Kidney glomerular epithelial cell (primary cell): Measurements from ENCODE around the gene FBRSL1.

Source experiments
- DNase-seq: peaks from one replicate; lab custom pipeline; 2025; lab: John Stamatoyannopoulos, UW

Gene FBRSL1

DNA sequence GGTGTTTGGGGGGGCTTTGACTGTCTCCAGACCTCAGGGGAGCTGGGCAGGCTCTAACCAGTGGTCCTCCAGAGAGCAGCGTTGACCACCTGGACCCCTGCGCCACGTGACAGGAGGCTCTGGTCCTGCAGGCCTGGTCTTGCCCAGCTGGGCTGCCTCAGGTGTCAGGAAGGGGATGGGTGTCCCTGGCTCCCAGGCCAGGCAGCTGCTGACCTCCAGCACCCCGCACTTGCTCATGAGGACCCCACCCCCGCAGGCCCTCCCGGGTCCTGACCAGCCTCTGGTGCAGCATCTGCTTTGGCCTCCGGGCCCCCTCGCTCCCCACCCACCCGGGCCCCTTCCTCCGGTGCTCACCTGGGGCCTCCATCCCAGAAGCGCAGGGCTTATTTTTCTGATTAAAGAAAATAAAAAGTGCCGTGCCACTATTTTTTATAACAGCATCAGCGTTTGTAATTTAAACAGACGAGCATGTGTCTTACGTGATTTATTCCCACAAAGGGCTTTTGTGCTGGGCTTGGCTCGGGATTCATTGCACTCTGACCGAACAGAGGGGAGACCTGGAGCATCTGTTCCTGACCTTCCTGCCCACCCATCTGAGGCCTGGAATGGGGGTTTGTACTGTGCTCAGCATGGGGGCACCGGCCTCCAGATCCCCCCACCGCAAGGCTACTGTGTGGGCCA, 21.7 kb downstream of the FBRSL1 start:
- DNase-seq = no peak

DNA sequence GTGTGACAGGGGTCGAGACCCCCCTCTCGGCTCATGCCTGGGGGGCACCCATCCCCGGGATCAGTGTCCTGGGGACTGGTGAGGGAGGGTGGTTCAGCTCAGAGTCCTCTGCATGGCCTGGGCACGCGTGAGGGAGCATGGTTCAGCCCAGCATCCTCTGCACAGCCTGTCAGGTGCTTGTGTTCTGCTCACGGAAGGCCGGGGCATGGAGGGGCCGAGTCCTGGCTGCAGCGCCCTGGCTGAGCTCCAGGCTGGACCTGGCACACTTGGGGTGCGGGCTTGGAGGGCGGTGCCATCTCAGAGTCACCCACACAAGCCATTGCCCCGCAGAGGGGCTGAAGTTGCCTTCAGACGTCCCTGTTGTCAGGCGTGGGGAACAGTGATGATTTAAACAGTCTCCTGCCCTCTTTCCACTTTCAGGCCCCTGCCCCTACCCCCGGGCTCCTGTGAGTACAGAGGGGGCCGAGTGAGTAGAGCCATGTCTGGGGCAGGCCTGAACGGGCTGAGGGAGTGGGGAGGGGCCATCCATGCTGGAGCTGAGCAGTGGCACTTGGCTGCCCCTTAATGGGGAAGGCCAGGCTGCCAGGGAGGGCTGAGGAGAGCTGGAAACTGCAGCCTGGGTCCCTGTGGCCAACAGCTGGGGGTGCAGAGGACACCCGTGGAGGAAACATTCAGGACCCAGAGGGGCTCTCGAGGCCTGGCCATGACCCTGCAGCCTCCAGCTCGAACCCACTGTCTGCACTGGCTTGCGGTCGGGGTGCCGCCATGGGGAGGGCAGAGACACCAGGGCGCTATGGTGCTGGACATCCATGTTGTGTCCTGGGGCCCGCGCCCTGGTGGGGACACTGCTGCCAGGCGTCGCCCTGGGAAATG, 22.5 kb downstream of the FBRSL1 start:
- DNase-seq = no peak

DNA sequence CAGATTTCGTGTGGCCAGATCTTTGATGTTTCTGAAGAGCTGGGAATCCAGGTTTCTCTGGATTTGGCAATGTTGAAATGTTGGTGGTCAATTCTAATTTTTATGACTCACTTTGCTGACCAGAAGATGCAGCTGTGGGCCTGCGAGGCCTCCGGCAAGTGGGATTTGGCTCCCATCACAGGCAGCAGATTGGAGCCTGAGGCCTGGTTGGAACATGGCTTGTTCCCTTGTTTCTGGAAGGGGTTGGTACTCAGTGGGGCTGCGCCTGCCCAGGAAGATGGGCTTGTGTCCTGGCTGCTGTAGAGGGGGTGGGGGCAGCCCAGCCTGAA, 23.1 kb downstream of the FBRSL1 start:
- DNase-seq = no peak

DNA sequence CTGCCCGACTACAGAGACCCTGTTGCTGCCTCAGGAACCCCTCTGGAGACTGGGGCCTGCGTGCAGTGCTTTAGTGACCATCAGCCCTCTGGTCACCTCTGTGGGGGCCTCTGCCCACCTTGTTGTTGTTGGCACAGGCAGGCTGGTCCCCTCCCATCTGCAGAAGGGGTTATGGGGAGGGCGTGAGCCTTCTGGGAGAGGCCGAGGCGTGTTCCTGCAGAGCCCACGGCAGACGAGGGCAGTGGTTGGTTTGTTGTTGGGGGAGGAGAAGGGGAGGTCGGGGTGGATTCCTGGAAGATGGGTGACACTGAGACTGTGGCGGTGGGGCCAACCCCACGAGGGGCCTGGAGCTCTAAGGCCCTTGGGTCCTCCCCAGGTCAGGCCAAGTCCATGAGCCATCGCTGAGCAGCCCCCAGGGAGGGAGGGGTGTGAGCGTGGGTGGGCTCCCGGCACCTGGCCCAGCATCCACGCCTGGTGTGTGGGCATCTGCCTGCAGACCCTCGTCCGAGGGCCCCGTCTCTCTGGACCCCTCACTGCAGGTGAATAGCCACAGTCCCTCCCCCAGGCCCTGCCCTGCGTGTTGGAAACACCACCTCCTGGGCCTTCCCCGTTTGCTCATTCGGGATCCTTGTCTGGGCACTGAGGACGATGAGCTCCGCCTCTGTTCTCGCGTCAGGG, 23.6 kb downstream of the FBRSL1 start:
- no peak for DNase-seq

DNA sequence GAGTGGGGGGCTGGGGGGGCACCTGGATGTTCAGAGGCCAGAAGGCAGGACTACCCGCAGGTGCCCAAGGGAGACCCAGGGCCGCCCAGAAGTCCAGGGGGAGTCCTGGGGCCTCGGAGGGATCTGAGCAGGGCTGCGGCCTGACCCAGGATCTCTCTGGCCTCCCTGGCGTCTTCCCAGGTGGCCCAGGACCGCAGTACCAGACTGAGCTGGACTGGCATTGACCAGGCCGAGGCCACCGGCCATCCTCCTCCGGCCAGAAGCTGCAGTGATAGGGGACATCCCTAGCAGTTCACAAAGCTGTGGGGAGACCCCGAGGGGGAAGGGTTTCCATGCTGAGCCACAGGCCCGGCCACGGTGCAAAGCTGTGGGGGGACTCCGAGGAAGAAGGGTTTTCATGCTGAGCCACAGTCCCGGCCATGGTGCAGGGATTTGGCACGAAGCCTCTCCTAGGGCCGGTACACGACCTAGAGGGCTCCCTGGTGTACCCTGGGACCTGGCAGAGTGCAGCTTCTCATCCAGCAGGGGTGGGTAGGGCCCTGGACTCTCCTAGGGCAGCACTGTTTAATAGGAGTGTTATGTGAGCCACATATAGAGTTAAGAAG, 24.4 kb downstream of the FBRSL1 start:
- no peak for DNase-seq

DNA sequence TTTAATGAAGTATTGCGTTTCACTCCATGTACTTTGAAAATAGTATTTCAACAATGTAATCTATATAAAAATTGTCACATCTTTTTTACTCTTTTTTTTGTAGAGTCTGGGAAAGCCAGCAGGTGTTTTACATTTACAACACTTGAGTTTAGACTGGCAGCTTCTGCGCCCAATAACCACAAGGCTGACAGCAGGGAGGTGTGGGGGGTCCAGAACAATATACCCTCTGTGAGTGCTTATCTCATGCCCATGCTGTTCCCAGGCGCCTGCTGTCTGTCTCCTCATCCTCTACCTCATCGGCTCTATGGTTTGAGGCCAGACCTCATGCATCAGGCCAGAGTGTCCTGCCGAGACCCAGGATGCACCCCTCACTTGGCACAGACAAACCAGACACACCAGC, 24.9 kb downstream of the FBRSL1 start:
- no peak for DNase-seq

DNA sequence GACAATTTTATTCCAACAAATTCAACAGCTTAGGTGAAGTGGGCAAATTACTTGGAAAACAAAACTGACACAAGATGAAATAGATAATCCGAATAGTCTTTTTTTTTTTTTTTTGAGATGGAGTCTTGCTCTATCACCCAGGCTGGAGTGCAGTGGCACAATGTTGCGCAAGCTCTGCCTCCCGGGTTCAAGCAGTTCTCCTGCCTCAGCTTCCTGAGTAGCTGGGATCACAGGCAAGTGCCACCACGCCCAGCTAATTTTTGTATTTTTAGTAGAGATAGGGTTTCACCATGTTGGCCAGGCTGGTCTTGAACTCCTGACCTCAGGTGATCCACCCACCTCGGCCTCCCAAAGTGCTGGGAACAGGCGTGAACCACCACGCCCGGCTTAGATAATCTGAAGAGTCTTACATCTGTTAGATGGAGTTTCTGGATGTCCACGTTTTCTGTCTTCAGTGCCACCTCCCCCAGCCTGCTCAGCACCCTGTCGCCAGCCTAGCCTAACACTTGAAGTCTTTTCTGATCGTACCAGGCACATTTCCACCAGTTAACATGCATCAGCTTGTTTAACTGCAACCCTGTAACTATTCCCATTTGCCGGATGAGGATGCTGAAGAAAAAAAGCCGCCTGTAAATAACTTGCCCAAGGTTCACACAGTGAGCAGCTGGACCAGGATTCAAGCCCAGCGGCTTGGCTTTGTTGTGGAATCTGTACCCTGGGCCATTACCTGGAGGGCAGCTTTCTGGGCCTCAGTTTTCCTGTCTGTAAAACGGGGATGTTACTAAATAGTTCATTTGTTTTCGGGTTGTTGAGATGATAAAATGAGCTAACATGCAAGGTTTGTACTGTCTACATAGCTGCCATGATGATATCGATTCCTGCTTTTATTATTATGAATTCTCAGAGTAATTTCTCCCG, 26.4 kb downstream of the FBRSL1 start:
- no peak for DNase-seq

DNA sequence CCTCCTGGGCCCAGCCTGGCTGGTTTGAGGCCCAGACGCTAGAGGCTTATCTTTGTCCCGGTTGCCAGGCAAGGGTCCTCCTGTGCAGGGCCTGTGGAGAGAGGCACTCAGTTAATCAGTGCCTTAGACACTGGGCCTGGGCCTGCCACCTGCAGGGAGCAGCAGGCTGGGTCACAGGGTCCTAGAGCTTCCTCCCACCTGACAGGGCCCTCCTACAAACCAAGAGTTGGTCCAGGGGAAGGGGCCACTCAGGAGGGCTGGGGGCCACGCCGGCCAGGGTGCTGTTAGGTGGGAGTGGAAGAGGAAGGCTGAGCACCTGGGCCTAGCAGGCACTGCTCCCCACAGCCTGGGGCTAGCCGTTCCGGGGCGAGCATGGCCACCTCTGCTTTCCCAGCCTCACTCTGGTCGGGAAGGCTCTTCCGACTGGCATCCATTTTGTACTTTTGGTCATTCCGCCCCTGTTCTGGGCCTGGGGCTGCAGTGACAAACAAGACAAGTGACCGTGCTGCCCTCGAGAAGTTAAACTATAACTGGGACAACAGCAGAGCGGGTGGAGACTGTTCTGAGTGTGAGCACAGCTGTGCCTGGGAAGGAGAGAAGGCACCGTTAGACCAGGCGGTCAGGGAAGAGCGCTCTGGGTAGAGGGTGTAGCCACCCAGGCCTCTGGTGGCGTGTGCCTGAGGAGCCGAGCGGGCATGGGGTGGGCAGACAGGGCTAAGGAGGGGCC, 27.2 kb downstream of the FBRSL1 start:
- DNase-seq = no peak

DNA sequence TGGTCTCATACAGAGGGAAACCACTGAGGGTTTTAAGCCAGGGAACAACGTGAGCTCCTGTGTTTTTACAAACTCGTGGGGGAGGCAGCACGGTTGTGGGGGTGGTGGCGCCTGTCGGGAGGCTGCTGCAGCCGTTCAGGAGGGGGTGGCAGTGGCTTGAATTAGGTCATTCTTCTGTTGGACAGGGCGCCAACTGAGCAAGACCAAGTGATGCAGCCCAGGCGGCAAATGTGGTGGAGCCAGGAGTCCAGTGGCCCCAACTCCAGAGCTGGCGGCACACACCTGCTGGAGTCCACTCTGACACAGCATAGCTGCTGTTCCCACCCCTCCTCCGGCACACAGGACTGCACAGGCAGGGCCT, 27.8 kb downstream of the FBRSL1 start:
- DNase-seq = no peak

DNA sequence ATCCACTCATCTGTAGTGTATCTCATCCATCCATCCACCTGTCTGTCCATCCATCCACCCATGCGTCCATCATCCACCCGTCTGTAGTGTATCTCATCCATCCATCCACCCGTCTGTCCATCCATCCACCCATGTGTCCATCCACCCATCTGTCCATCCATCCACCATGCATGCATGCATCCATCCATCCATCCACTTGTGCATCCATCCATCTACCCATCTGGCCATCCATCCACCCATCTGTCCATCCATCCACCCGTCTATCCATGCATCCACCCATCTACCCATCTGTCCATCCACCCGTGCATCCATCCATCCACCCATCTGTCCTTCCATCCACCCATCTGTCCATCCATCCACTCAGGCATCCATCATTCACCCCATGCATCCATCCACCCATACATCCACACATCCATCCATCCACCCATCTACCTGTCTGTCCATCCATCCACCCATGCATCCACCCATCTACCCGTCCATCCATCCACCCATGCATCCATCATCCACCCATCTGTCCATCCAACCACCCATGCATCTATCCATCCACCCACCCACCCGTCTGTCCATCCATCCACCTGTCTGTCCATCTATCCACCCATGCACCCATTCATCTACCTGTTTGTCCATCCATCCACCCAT, 28.5 kb downstream of the FBRSL1 start:
- DNase-seq = no peak

DNA sequence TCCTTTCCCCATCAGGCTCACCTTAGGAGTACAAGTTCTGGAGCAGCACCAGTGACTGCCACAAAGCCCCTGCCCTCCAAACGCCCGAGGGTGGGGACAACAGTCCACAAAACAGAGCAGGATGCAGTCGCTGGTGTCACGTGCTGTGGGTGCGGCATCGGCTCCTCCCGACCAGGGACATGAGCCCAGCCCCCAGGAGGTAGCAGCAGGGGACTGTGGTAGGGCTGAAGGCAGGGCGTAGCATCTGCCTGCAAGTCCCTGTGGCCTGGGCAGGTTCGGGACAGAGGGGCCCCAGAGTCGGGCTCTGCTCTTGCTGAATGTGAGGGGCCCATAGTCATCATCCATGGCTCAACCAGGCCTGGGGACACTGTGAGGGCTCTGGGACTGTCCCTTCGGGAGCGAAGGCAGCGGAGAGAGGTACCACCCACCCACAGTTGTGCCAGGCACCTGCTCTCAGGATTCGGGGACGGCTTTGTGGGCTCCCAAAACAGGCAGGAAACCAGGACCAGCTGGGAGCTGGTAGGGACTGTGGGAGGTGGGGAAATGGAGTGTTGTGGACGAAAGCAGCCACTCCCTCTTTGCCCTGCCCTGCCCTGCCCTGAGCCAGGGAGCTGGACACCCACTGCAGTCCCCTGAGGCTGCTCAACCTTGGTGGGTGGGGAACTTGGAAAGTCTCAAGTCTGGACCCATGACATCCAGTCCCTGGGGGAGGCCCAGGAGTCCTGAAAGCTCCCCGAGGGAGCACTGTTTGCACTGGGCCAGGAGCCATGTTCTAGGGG, 30.7 kb downstream of the FBRSL1 start:
- no peak for DNase-seq

DNA sequence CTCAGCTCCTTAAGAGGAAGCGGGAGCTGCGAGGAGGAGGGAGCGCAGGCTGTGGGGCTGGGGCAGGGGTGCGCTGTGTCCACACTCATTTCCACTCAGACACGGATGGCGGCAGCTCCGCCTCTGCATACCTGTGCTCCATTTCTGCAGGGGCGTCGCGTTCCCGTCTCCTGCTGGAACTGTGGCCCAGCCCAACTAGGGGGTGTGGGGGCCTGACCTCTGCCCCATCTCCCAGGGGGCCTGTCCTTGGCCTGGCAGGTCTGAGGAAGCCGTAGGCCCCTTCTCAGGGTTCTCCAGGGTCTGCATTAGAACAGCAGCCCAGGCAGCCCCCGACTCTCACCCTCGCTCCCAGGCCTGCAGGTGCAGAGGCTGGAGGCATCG, 31.2 kb downstream of the FBRSL1 start:
- DNase-seq = no peak

DNA sequence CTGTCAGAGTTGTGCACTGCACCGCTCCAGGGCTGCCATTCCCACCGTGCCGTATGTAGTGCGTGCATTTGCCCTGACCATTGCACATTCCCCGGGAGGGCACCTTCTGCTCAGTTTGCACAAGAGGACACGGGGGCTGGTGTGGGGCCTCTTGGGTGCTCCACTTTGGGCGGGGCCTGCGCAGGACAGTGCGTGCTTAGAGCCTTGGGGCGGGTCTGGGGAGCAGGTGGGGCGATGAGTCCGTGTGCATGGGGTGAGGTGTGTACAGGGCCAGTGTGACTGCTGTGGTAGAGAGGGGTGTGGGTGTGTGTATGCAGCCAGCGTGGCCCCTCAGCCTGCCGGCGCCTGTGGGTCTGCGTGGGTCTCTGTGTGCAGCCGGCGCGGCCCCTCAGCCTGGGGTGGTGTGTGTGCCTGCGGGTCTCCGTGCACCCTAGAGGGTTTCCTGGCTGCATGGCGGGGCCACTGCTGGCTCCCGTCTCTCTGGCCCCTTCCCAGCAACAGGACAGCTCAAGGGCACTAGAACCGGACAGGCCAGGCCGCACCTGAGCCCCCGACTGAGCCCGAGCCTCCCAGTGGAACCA, 31.9 kb downstream of the FBRSL1 start:
- DNase-seq = no peak

DNA sequence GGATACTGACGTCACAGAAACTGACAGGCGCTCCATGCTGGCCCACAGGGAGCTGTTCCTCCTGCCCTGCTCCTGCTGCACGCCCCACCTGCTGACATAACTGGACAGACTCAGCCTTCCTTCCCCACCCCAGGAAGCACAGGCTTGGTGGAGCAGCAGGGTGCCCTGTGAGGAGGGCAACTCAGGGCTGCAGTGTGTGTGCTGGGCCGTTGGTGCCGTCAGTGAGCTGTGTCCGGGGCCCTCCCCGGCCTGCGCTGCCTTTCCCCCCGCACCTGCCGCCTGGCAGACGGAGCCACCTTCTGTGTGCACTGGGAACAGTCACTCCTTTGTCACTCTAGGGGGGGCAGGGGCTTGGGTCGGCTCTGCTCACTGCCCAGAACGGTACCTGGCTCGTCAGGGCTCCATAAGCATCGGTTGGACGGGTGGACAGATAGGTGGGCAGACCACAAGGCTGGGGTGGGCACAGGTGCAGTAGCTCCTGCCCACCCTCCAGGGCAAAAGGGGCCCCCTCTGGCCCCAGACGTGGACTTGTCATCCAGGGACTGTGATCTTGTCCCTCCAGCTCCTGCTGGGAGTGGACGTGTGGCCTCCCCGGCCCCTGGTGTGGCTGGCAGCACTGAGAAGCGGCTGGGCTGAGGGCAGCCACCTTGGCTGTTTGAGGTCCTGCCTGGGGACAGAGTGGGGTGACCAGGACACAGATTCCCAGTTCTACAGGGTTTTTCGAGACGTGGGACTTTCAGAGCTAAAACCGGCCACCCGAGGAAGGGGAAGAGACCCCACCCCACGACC, 32.8 kb downstream of the FBRSL1 start:
- DNase-seq = no peak

DNA sequence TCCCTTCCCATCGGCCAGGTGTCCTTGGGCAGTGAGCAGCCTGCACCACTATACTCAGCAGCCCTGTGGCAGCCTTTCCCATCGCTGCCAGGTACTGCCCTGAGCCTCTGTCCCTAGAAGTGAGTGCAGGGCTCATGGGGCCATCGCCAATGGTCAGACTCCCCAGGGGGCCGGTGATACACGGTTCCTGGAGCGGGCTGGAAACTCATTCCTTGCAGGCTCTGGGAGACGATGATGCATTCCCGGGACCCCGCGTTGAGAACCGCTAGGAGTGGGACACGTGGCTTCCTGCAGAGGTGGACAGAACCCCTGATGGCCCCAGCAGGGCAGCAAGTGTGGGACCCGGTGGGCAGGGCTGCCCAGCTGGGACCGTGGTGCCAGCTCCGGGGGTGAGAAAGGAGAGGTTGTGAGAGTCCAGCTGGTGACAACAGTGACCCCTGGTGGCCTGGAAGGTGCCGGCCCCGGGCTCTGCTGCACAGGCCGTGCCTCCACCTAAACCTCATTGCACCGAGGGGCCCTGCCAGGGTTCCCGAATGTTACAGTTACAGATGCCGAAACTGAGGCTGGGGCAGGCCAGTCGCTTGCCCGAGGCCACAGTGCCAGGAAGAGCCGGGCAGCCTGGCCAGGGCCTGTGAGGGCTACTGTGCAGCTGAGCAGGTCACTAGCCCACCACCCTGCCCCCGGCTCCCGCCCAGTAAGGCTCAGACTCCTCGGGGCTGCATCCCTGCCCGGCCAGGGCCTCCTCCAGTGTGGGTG, 33.8 kb downstream of the FBRSL1 start:
- DNase-seq = no peak

DNA sequence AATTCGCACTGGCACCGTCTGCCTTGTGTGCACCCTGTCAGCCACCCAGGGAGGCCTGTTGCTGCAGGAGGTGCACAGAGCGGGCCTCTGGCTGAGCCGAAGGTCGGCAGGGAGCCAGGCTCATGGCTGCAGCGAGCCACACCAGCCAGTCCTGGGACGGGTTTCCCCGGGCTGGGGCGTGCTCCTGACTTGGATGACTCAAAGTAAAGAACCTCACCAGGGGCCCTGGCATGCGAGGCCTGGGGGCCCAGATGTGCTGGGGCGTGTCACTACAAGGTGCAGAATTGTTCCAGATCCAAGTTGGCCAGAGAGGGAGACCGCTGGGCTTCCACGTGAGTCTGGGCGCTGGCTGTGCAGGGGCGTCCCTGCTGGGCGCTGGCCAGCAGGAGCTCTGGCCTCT, 34.5 kb downstream of the FBRSL1 start:
- peak; percentile 47 for DNase-seq

DNA sequence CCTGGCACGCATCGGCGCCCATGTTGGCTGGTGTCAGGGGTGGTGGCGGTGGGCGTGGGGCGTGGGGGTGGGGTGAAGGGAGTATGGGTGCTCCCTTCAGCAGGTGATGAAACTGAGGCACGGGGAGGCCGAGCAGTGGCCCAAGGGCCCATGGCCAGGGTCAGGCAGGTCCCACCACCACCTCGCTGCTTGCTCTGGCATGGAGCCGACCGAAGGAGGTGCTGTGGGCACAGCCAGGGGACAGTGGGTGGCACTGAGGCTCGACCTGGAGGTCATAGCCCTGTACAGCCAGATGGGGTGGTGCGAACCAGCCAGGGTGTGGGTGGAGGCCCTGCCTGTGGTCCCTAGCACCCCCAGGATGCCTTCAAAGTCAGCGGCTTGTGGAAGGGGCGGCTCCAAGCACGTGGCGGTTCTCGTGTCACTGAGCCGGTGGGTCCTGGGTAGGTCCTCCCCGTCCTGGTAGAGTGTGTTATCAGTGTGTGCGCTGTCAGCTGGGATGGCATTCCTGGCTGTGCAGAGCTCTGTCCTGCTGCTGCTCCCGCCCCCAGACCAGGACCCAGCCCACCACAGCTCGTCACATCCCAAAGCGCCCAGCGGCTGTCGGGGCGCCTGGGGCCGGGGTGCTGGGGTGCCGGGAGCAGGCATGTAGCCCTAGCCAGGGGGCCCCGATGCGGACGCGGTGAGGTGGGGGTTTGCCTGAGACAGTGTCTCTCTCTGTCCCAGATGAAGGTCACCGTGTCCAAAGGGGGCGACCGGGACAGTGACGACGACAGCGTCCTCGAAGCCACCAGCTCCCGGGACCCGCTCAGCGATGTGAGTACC, 35.3 kb downstream of the FBRSL1 start:
- no peak for DNase-seq
